Hepatocyte (in vitro differentiated cells): ENCODE measurements around the gene LRRC40. TPM values are rescaled to one million over a fixed set of nuclear protein-coding genes. Genes with fewer than 3 reads are reported as not detected.
A peak's percentile ranks its signal among the peaks of the same experiment; 100 is the strongest.

Source experiments
- DNase-seq: peaks from one replicate; pipeline ENCODE4 v3.0.0-alpha.2; 2016; ENCODE audit warnings: low spot score
- H2AFZ ChIP-seq: fragments of 200-600 bp; sonication (generic); 2 replicates; pipeline ENCODE4 v1.6.0; 2016; ENCODE audit warnings: antibody characterized with exemption, mild to moderate bottlenecking
- H3K27ac ChIP-seq: fragments of 200-600 bp; sonication (generic); 2 replicates; pipeline ENCODE4 v1.5.1; 2016; ENCODE audit warnings: mild to moderate bottlenecking
- H3K27me3 ChIP-seq: fragments of 200-600 bp; sonication (generic); 2 replicates; pipeline ENCODE4 v1.6.1; 2016
- H3K36me3 ChIP-seq: fragments of 200-600 bp; sonication (generic); replicated peaks from 2 replicates; pipeline ENCODE4 v1.5.1; 2016; ENCODE audit warnings: low read depth; ENCODE audit not compliant: insufficient read depth
- H3K4me1 ChIP-seq: fragments of 200-600 bp; sonication (generic); 2 replicates; pipeline ENCODE4 v1.5.1; 2016; ENCODE audit warnings: mild to moderate bottlenecking, moderate library complexity; ENCODE audit not compliant: insufficient read depth
- H3K4me2 ChIP-seq: fragments of 200-600 bp; sonication (generic); 2 replicates; pipeline ENCODE4 v1.6.0; 2016
- H3K4me3 ChIP-seq: fragments of 200-600 bp; sonication (generic); 2 replicates; pipeline ENCODE4 v1.5.1; 2016; ENCODE audit warnings: mild to moderate bottlenecking
- H3K79me2 ChIP-seq: fragments of 200-600 bp; sonication (generic); 2 replicates; pipeline ENCODE4 v1.6.0; 2017; ENCODE audit warnings: mild to moderate bottlenecking
- H3K9me2 ChIP-seq: fragments of 200-600 bp; sonication (generic); replicated peaks from 2 replicates; pipeline ENCODE4 v1.6.0; 2017; ENCODE audit warnings: mild to moderate bottlenecking; ENCODE audit not compliant: insufficient read depth
- H3K9me3 ChIP-seq: fragments of 200-600 bp; sonication (generic); 2 replicates; pipeline ENCODE4 v1.5.1; 2016; ENCODE audit warnings: low read depth, mild to moderate bottlenecking
- H4K20me1 ChIP-seq: fragments of 200-600 bp; sonication (generic); 2 replicates; pipeline ENCODE4 v1.6.0; 2016; ENCODE audit warnings: mild to moderate bottlenecking; ENCODE audit not compliant: insufficient read depth, poor library complexity, severe bottlenecking
- EZH2 ChIP-seq: fragments of 200-600 bp; sonication (generic); IDR thresholded peaks from 2 replicates; pipeline ENCODE4 v1.6.1; 2016; ENCODE audit warnings: antibody characterized with exemption, mild to moderate bottlenecking, borderline replicate concordance
- EZH2phosphoT487 ChIP-seq: fragments of 200-600 bp; sonication (generic); IDR thresholded peaks from one replicate; pipeline ENCODE4 v1.6.1; 2018; ENCODE audit warnings: antibody characterized with exemption, mild to moderate bottlenecking, low read depth, moderate library complexity; ENCODE audit not compliant: unreplicated experiment, severe bottlenecking
- WGBS: methylation state at CpG from one replicate; pipeline ENCODE4 v1.1.6; 2016; ENCODE audit warnings: low lambda C conversion rate; ENCODE audit errors: missing lambda C conversion rate; 5-methylcytosine and 5-hydroxymethylcytosine counted together
- polyA plus RNA-seq: library from polyadenylated mRNA; unstranded; fragments of >200 nt; fragmentation: Nextera tagmentation; extraction: Ambion mirVana; gene quantifications from 2 replicates; pipeline ENCODE4 v1.2.1, GENCODE V29; 2016
- total RNA-seq: library from RNA; depleted of rRNA; stranded (reverse); fragments of >200 nt; gene quantifications from 2 replicates; pipeline ENCODE4 v1.2.3, GENCODE V29; 2014
- TF ChIP-seq, protein P1 (sequence below): fragments of 200-600 bp; sonication (generic); IDR thresholded peaks from 2 replicates; pipeline ENCODE4 v1.5.1; 2016; ENCODE audit warnings: antibody characterized with exemption, mild to moderate bottlenecking; ENCODE audit not compliant: poor library complexity

The LRRC40 gene
- total and polyA plus RNA-seq, 2 experiments from 2014 or later = 9.7 to 24.4 TPM

- peak overlapping the region; percentile 86 for H3K27ac ChIP-seq
- no peaks in the 10 kb centered on the region for H3K27me3 ChIP-seq
- H3K4me1 ChIP-seq = peaks cover 9% of the 10 kb centered on the region
- H3K9me3 ChIP-seq = no peaks in the 10 kb centered on the region
- H3K4me3 ChIP-seq = peak overlapping the region; percentile 73
- no peaks in the 10 kb centered on the region for H3K36me3 ChIP-seq
- no peaks in the 10 kb centered on the region for H4K20me1 ChIP-seq
- 1% methylated on average over 11 of the region's 11 CpGs for WGBS
- peak overlapping the region; percentile 87 for H3K4me2 ChIP-seq
- no peak for DNase-seq
- TF ChIP-seq EZH2 (no peak), EZH2phosphoT487 (no peak)
- TF ChIP-seq, protein P1, sequence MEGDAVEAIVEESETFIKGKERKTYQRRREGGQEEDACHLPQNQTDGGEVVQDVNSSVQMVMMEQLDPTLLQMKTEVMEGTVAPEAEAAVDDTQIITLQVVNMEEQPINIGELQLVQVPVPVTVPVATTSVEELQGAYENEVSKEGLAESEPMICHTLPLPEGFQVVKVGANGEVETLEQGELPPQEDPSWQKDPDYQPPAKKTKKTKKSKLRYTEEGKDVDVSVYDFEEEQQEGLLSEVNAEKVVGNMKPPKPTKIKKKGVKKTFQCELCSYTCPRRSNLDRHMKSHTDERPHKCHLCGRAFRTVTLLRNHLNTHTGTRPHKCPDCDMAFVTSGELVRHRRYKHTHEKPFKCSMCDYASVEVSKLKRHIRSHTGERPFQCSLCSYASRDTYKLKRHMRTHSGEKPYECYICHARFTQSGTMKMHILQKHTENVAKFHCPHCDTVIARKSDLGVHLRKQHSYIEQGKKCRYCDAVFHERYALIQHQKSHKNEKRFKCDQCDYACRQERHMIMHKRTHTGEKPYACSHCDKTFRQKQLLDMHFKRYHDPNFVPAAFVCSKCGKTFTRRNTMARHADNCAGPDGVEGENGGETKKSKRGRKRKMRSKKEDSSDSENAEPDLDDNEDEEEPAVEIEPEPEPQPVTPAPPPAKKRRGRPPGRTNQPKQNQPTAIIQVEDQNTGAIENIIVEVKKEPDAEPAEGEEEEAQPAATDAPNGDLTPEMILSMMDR = no peak
- H2AFZ ChIP-seq = peak overlapping the region; percentile 94
- no peaks in the 10 kb centered on the region for H3K9me2 ChIP-seq
- peaks cover 92% of the 10 kb centered on the region for H3K79me2 ChIP-seq
Measured at GRCh38 chr1:70205071-70205433, 327 bp downstream of the LRRC40 start.

- Histone ChIP-seq H3K27ac (peak overlapping the region; percentile 86), H3K36me3 (no peaks in the 10 kb centered on the region), H3K9me2 (no peaks in the 10 kb centered on the region), H3K27me3 (no peaks in the 10 kb centered on the region), H3K4me2 (peak overlapping the region; percentile 87), H4K20me1 (no peaks in the 10 kb centered on the region), H3K4me3 (peak overlapping the region; percentile 73), H3K79me2 (peaks cover 92% of the 10 kb centered on the region), H3K9me3 (no peaks in the 10 kb centered on the region), H3K4me1 (peaks cover 9% of the 10 kb centered on the region), H2AFZ (peak overlapping the region; percentile 94)
- no peak for TF ChIP-seq EZH2
- TF ChIP-seq EZH2phosphoT487 = no peak
- TF ChIP-seq, protein P1 = no peak
- no peak for DNase-seq
- WGBS = 1% methylated on average over 4 of the region's 4 CpGs
Measured at GRCh38 chr1:70204600-70204999, 779 bp downstream of the LRRC40 start.

- H3K9me3 ChIP-seq = no peaks in the 10 kb centered on the region
- H2AFZ ChIP-seq = no peak overlapping the region
- TF ChIP-seq, protein P1 = no peak
- TF ChIP-seq EZH2phosphoT487 (no peak), EZH2 (no peak)
- peaks cover 92% of the 10 kb centered on the region for H3K79me2 ChIP-seq
- H3K4me1 ChIP-seq = peaks cover 9% of the 10 kb centered on the region
- H3K36me3 ChIP-seq = no peaks in the 10 kb centered on the region
- H3K27ac ChIP-seq = no peak overlapping the region
- no peaks in the 10 kb centered on the region for H3K9me2 ChIP-seq
- peak overlapping the region; percentile 73 for H3K4me3 ChIP-seq
- no peaks in the 10 kb centered on the region for H4K20me1 ChIP-seq
- H3K4me2 ChIP-seq = peak overlapping the region; percentile 87
- 98% methylated on average over 1 of the region's 1 CpG for WGBS
- no peak for DNase-seq
- no peaks in the 10 kb centered on the region for H3K27me3 ChIP-seq
Measured at GRCh38 chr1:70204139-70204538, 1.2 kb downstream of the LRRC40 start.
